Activated naive CD4-positive, alpha-beta T cell treated with anti-CD3 and anti-CD28 coated beads, Interleukin-2, amount 10 ng/mL, durations not matched to agents 7 days and 5 days (primary cell): ENCODE measurements around the gene SLC15A4.
A peak's percentile ranks its signal among the peaks of the same experiment; 100 is the strongest.

Experiments
- CTCF ChIA-PET: fragments of 350-600 bp; sonication (Branson Sonifier 250); formaldehyde crosslinking; loops from one replicate; lab custom pipeline; 2021; ENCODE audit warnings: antibody characterized with exemption; lab: Charles Lee
- DNase-seq: peaks from one replicate; pipeline ENCODE4 v3.0.0-alpha.2; 2020
- H3K27ac Mint-ChIP-seq: one replicate; pipeline ENCODE4 v1.8.0; 2021; ENCODE audit warnings: mild to moderate bottlenecking, moderate library complexity, mixed read lengths
- H3K27me3 Mint-ChIP-seq: one replicate; pipeline ENCODE4 v1.8.0; 2021; ENCODE audit warnings: mild to moderate bottlenecking, mixed read lengths
- H3K36me3 Mint-ChIP-seq: one replicate; pipeline ENCODE4 v1.8.0; 2021; ENCODE audit warnings: mixed read lengths
- H3K4me1 Mint-ChIP-seq: one replicate; pipeline ENCODE4 v1.8.0; 2021; ENCODE audit warnings: mixed read lengths
- H3K4me3 Mint-ChIP-seq: one replicate; pipeline ENCODE4 v1.8.0; 2021; ENCODE audit warnings: mild to moderate bottlenecking, moderate library complexity, mixed read lengths
- H3K9me3 Mint-ChIP-seq: one replicate; pipeline ENCODE4 v1.8.0; 2021; ENCODE audit warnings: mixed read lengths

The SLC15A4 gene

DNA sequence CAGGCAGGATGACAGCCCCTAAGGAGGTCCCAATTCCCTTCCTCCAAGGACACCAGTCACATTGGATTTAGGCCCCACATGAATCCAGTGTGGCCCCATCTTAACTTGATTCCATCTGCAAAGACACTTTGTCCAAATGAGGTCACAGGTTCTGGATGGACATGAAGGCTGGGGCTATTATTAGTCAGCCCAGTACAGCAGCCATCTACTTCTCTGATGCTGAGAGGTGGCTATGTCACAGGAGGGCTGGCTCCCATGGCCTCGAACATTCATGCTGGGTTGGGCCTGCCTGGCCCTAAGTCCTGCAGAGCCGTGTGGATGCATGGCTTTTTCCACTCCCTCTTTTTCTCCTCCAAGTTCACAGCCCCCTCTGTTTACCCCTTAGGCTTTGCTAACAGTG is 35.9 kb downstream of the SLC15A4 start:
- Mint-ChIP-seq H3K27ac (no peak overlapping the region), H3K4me1 (peaks cover 13% of the 10 kb centered on the region), H3K4me3 (no peak overlapping the region), H3K9me3 (no peaks in the 10 kb centered on the region), H3K27me3 (no peaks in the 10 kb centered on the region), H3K36me3 (peaks cover 8% of the 10 kb centered on the region)
- no peak for DNase-seq
- CTCF ChIA-PET, result no interaction called here

DNA sequence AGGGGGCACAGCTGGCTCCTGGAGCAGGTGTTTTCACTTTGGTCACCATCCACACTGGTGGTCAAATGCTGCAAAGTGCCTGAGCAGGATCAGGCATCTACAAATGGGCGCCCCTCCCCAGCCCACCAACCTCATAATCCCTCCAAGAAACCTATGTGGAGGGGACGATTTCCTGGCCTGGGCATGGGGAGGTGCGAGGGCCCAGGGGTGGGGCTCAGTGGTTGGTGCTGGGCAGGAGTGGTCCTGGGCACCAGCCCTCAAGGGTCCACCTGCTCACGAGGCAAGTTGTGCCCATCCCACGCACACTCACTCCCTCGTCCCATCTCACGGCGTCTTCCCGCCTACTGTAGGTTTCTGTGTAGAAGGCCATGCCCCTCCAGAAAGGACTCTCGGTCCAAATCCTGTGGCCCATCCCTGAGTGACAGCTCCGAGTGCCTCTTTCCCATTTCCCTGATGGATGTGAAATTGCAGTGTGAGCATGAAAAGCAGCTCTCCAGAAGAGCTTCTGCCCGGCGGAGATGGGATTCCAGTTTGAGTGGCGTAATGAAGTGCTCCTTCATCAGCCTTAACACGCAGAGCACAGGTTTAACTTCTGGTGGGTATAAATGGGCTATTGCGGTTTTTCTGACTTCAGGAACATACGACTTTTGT is 36.9 kb downstream of the SLC15A4 start:
- Mint-ChIP-seq H3K4me1 (peaks cover 15% of the 10 kb centered on the region), H3K9me3 (no peaks in the 10 kb centered on the region), H3K36me3 (no peaks in the 10 kb centered on the region), H3K4me3 (no peak overlapping the region), H3K27ac (no peak overlapping the region), H3K27me3 (no peaks in the 10 kb centered on the region)
- DNase-seq, result no peak
- CTCF ChIA-PET, result no interaction called here

DNA sequence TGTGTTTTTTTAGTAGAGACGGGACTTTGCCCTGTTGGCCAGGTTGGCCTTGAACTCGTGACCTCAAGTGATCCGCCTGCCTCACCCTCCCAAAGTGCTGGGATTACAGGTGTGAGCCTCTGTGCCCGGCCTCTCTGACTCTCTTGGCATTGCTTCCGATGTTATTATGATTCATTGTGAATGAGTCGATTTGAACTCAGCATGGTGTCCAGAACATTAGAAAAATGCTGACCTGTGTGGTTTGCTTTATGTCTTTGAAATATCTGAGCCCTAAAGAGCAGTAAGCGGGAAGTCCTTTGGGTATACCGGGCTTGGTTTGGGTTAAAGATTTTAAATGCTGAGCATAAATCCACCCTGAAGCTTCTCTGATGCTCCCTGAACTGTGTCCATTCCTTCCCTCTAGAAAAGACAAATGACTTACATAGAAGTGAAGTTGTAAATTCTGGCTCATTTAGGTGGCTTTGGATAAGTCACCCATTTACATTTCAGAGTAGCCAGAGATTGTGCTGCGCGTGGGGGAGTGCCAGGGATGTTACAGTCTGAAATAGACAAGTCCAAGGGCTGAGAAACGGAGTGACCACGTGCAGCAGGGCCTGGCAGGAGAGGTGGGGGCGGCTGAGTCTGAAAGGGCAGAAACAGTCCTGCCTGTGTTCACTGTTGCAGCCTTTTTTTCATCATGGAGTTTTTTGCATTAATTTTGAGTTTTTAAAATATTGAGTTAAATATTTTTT is 39.6 kb downstream of the SLC15A4 start:
- Mint-ChIP-seq H3K36me3 (no peaks in the 10 kb centered on the region), H3K4me3 (no peak overlapping the region), H3K9me3 (no peaks in the 10 kb centered on the region), H3K4me1 (peaks cover 15% of the 10 kb centered on the region), H3K27me3 (no peaks in the 10 kb centered on the region), H3K27ac (no peak overlapping the region)
- no peak for DNase-seq
- CTCF ChIA-PET, result interaction anchor here (1.0 to 3.0 kb wide), 2 partner anchors 14 to 37 kb away, joined by 4 to 9 read pairs; no protein-coding TSS in a partner anchor

DNA sequence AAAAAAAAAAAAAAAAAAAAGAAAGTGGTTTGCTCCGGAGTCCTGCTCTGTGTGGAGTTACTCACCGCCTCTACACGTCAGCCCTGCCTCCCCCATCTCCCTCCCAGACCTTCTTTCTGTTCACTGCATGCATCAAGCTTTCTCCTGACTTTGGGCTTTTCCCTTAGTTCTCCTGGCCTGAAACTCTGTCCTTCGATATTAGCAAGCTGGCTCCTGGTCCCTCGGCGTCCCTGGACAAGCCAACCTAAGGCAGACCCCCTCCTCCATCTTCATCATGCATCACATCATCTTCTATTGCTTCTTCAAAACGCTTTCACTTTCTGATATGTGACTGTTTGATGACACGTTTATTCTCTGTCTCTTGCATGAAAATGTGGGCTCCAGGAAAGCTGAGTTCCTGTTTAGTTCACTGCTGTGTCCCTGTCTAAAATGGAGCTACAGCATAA is 40.6 kb downstream of the SLC15A4 start:
- CTCF ChIA-PET, result interaction anchor here (0.7 to 3.0 kb wide), 6 partner anchors 11 to 1231 kb away, joined by 3 to 9 read pairs (median 4); no protein-coding TSS in a partner anchor
- Mint-ChIP-seq H3K36me3 (no peaks in the 10 kb centered on the region), H3K4me1 (peaks cover 15% of the 10 kb centered on the region), H3K27ac (peak overlapping the region; percentile 93), H3K27me3 (no peaks in the 10 kb centered on the region), H3K9me3 (no peaks in the 10 kb centered on the region), H3K4me3 (peak overlapping the region; percentile 68)
- peak; percentile 39 for DNase-seq

DNA sequence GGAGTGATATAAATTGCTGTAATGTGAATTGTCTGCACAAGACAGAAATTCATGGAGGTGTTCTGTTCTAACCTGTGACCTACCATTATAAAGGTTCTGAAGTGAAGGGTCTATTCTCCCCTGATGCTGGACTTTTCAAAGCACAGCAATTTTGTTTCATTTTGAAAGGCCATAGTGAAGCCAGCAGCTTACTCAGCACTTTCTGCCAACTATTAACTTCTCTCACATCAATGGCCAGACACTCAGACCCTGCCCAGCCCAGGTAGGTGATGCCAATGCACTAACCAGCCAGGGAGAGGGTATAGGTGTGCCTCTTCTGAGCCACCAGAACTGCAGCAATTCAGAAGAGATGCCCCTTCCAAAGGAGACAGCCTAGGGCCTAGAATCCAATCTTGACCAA is 43.9 kb downstream of the SLC15A4 start:
- Mint-ChIP-seq H3K27me3 (no peaks in the 10 kb centered on the region), H3K36me3 (no peaks in the 10 kb centered on the region), H3K27ac (no peak overlapping the region), H3K9me3 (no peaks in the 10 kb centered on the region), H3K4me3 (no peak overlapping the region), H3K4me1 (peaks cover 15% of the 10 kb centered on the region)
- DNase-seq, result no peak
- CTCF ChIA-PET, result no interaction called here

DNA sequence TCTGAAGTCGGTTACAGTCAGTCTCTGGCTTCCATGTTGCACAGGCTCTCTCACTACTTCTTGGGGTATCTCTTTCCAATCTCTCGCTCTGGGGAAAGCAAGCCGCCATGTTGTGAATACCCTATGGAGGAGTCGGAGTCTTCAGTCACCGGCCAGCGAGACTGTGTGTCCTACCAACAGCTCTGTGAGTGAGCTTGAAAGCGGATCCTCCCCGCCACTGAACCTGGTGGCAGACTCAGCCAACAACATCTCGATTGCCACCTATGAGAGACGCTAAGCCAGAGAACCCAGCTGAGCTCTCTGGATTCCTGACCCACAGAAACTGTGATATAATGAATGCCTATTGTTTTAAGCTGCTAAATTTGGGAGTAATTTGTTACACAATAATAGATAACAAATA is 51.5 kb downstream of the SLC15A4 start:
- Mint-ChIP-seq H3K27ac (no peak overlapping the region), H3K9me3 (no peaks in the 10 kb centered on the region), H3K4me1 (no peaks in the 10 kb centered on the region), H3K36me3 (no peaks in the 10 kb centered on the region), H3K27me3 (peaks cover 11% of the 10 kb centered on the region), H3K4me3 (no peak overlapping the region)
- no peak for DNase-seq
- CTCF ChIA-PET, result interaction anchor here (0.7 to 0.9 kb wide), 2 partner anchors 9 to 1509 kb away, joined by 3 read pairs; no protein-coding TSS in a partner anchor

DNA sequence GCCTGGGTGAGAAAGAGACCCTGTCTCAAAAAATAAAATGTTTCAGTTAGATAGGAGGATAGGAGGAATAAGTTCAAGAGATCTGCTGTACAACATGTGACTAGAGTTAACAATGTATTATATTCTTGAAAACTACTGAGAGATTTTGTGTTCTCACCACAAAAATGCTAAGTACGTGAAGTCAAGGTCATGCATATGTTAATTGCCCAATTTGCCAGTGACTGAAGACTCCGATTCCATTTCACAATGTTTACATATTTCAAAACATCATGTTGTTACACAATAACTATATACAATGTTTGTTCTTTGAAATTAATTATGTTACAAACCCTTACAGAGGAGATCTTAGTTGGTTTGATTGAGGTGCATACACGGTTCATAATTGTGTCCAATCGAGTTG is 52.1 kb downstream of the SLC15A4 start:
- Mint-ChIP-seq H3K27me3 (peaks cover 16% of the 10 kb centered on the region), H3K27ac (no peak overlapping the region), H3K4me3 (no peak overlapping the region), H3K9me3 (no peaks in the 10 kb centered on the region), H3K4me1 (no peaks in the 10 kb centered on the region), H3K36me3 (no peaks in the 10 kb centered on the region)
- no peak for DNase-seq
- CTCF ChIA-PET, result no interaction called here

DNA sequence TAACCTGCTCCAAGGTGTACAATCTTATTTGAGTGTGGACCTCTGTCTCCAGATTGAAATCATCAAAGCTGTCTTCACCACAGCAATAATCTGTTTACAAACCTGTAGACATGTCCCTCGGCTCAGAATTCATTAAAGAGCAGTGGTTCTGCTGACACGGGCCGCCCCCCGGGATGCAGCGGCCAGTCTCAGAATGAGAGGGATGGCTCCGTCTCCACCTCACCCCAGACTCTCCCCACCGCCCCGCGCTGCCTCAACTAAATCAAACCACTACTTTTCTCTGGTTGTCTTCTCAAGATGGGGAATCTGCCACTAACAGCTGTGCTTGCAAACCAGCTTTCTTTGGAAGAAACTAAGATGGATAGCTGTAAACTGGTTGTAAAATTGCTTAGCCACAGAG is 56.2 kb downstream of the SLC15A4 start:
- H3K4me1 Mint-ChIP-seq, result no peaks in the 10 kb centered on the region
- no peak for DNase-seq
- no peaks in the 10 kb centered on the region for H3K36me3 Mint-ChIP-seq
- H3K27ac Mint-ChIP-seq, result no peak overlapping the region
- no peak overlapping the region for H3K4me3 Mint-ChIP-seq
- H3K9me3 Mint-ChIP-seq, result no peaks in the 10 kb centered on the region
- peaks cover 16% of the 10 kb centered on the region for H3K27me3 Mint-ChIP-seq
- CTCF ChIA-PET, result interaction anchor here (0.6 kb wide), 1 partner anchor 77 kb away, joined by 3 read pairs; no protein-coding TSS in a partner anchor

DNA sequence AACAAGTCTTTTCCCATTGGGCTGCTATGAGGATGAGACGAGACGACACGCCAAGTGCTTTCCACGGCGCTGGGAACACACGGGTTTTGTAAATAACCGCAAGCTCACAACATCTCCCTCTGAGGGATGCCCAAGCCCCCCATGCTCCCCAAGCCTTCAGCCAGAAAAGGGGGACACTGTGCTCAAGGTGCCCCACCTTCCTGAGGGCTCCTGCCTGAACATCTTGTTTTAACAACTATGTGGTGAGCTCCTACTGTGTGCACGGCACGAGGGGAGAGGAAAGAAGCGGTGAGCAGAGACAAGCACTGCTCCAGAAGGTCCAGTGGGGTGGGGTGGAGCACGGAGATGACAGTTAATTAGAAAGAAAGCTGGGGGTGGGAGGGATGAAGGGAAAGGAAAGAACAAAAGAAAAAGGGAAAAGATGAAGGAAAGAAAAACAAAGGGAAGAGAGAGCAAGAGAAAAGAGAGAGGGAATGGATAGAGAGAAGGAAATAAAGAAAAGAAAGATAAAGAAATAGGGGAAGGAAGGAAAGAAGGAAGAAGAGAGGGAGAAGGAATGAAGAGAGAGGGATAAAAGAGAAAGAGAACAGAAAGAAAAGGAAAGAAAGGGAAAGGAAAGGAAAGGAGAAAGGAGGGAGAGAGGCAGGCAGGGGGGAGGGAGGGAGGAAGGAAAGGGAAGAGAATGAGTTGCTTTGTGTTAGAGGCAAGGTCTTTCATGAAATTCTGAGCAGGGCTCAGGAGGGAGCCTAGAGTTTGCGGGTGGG is 56.8 kb downstream of the SLC15A4 start:
- CTCF ChIA-PET, result no interaction called here
- H3K27ac Mint-ChIP-seq, result no peak overlapping the region
- no peaks in the 10 kb centered on the region for H3K36me3 Mint-ChIP-seq
- peaks cover 16% of the 10 kb centered on the region for H3K27me3 Mint-ChIP-seq
- no peak for DNase-seq
- H3K4me1 Mint-ChIP-seq, result no peaks in the 10 kb centered on the region
- H3K4me3 Mint-ChIP-seq, result no peak overlapping the region
- H3K9me3 Mint-ChIP-seq, result no peaks in the 10 kb centered on the region

DNA sequence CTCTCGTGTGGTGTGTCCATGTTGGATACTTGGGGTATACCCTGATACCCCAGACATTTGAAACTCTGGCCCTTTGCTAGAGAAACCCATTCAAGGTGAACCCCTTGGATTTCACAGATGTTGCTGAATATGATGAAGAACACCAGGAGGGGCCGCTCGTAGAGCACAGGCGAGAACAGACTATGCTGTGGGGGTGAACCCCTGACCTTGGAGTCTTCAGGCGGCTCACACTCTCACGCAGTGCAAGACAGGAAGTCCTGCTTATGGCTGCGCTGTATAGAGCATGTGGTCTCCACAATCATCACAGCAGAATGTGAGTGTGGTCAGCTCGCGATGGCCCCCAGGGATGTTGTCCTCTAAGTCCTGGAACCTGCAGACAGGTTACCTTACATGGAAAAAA is 60.4 kb downstream of the SLC15A4 start:
- H3K9me3 Mint-ChIP-seq, result no peaks in the 10 kb centered on the region
- CTCF ChIA-PET, result no interaction called here
- no peaks in the 10 kb centered on the region for H3K4me1 Mint-ChIP-seq
- DNase-seq, result no peak
- H3K27ac Mint-ChIP-seq, result no peak overlapping the region
- H3K36me3 Mint-ChIP-seq, result no peaks in the 10 kb centered on the region
- H3K4me3 Mint-ChIP-seq, result no peak overlapping the region
- H3K27me3 Mint-ChIP-seq, result peaks cover 16% of the 10 kb centered on the region

DNA sequence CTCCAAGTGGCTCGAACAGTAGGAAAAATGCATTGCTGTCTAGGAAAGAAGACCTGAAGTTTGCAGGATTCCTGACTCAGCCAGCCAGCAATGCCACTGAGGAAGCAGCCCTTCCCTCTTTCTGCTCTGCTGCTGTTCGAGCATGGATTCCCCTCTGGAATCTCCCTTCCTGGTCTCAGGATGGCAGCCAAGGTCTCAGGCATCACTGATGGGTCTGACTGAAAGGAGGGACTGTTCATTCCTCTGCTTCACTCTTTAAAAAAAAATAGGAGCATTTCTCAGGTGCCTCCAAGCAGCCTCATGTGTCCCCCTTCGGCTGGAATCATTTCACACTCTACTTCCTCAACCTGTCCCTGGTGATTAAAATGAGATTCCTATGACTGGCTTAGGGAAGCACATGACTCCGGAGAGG is 62.4 kb downstream of the SLC15A4 start:
- DNase-seq, result no peak
- CTCF ChIA-PET, result no interaction called here
- no peak overlapping the region for H3K27ac Mint-ChIP-seq

DNA sequence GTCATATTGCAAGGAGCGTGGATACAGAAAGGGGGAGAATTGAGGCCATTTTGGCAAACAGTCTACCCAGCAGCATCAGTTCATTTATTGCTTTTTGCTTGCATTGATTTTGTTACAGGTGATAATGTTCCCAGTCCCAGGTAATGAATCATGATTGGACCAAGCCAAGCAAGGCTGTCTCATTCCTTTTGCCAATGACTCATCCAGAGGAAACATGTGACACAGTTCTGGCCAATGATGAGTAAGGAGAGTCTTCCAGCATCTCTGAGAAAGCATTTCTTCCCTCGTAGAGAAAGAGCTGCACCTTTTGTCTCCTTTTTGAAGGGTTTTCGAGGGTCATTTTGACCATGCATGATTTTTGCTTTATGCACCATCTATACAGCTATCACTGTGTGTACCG is 68.2 kb downstream of the SLC15A4 start:
- CTCF ChIA-PET, result no interaction called here

More for the DNA sequence above, 62.4 kb downstream of the SLC15A4 start:
- H3K9me3 Mint-ChIP-seq, result no peaks in the 10 kb centered on the region
- no peaks in the 10 kb centered on the region for H3K36me3 Mint-ChIP-seq
- H3K4me3 Mint-ChIP-seq, result no peak overlapping the region
- no peaks in the 10 kb centered on the region for H3K4me1 Mint-ChIP-seq
- no peaks in the 10 kb centered on the region for H3K27me3 Mint-ChIP-seq

DNA sequence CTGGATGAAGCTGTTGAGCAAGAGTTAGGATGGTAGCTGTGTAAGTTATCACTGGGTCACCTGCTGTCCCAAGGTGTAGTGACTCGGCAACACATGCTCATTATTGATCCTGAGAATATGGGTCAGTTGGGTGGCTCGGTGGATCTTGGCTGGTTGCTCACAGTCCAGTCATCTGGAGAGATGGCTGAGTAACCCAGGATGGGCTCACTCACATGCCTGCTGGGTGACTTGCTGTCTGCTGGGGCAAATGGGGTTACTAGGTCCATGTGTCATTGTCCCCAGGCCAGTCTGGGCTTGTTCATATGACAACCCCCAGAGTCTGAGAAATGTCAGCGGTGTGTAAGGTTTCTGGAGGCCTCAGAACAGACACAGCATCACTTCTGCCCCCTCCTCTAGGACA is 69.5 kb downstream of the SLC15A4 start:
- no peaks in the 10 kb centered on the region for H3K27me3 Mint-ChIP-seq
- H3K4me1 Mint-ChIP-seq, result no peaks in the 10 kb centered on the region
- no peak overlapping the region for H3K4me3 Mint-ChIP-seq
- H3K9me3 Mint-ChIP-seq, result no peaks in the 10 kb centered on the region
- CTCF ChIA-PET, result no interaction called here
- no peak overlapping the region for H3K27ac Mint-ChIP-seq
- no peak for DNase-seq
- H3K36me3 Mint-ChIP-seq, result no peaks in the 10 kb centered on the region

More for the DNA sequence above, 68.2 kb downstream of the SLC15A4 start:
- no peaks in the 10 kb centered on the region for H3K9me3 Mint-ChIP-seq
- no peaks in the 10 kb centered on the region for H3K4me1 Mint-ChIP-seq
- no peak overlapping the region for H3K27ac Mint-ChIP-seq
- no peaks in the 10 kb centered on the region for H3K27me3 Mint-ChIP-seq
- DNase-seq, result no peak
- no peaks in the 10 kb centered on the region for H3K36me3 Mint-ChIP-seq
- no peak overlapping the region for H3K4me3 Mint-ChIP-seq

DNA sequence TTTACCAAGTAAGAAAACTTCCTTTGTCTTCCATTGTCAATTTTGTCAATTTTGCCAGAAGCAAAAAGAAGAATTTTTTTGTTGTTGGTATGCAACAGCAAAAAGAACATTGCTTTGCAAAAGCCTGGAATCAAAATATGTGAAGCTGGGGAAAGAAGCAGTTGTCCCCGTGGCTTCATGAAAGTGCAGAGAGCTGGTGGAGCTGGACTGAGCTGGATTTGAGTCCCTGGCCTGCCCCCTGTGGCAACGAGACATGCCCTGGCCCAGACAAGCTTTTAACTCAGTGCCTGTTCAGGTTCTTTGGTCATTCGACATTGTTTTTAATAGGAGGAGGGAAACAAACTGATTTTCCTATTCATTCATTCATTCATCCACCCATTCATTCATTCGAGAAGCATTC is 70.3 kb downstream of the SLC15A4 start:
- Mint-ChIP-seq H3K27ac (no peak overlapping the region), H3K27me3 (no peaks in the 10 kb centered on the region), H3K36me3 (no peaks in the 10 kb centered on the region), H3K4me1 (no peaks in the 10 kb centered on the region), H3K4me3 (no peak overlapping the region), H3K9me3 (no peaks in the 10 kb centered on the region)
- CTCF ChIA-PET, result no interaction called here
- no peak for DNase-seq
